ENCODE measurements around the gene CNTN1. TPM values are rescaled to one million over a fixed set of nuclear protein-coding genes. Genes with fewer than 3 reads are reported as not detected.

The CNTN1 gene
- total and polyA plus RNA-seq, 2 of the 4 experiments (the other 2 are of a cell fraction): 0.10 to 0.18 TPM

DNA sequence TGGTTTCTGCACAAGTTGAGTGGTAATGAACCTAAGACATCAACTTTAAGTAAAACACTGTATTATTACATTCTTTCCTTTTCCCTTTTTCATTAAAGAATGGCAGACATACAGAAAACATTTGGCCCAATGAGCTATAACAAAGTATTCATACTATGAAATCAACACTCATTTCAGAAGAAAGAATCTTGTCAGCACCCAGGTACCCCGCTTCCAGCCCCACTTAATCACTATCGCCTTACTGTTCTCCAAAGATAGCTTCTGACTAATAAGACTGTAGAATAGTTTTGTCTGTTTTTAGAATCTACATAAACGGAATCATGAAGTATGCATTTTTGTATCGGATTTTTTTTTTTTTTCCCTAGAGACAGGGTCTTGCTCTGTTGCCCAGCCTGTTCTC lies 9.5 kb downstream of the CNTN1 start:
- CTCF ChIA-PET: interaction anchor here (0.6 kb wide), 1 partner anchor 15 kb away, joined by 5 read pairs; no protein-coding TSS in a partner anchor
- Histone ChIP-seq H3K4me1 (ENCODE audit: control insufficient read depth, insufficient read depth, low read length) (no peaks in the 10 kb centered on the region), H3K9ac (ENCODE audit: low read depth, low read length) (no peak overlapping the region), H3K27ac (ENCODE audit: insufficient read depth, low read length) (no peak overlapping the region), H2BK15ac (ENCODE audit: low read depth, low read length) (no peak overlapping the region), H3K56ac (ENCODE audit: extremely low read depth, insufficient read depth, low read length) (no peak overlapping the region), H4K20me1 (ENCODE audit: insufficient read depth, low read length) (no peaks in the 10 kb centered on the region), H3K4me3 (ENCODE audit: insufficient read depth, low read depth, low read length) (no peak overlapping the region), H3K79me1 (ENCODE audit: low read depth in 1 of 2, low read length in 2 of 2) (no peaks in the 10 kb centered on the region), H2BK20ac (ENCODE audit: low read depth, low read length) (no peak overlapping the region), H4K8ac (ENCODE audit: low read depth in 2 of 2, low read length in 2 of 2) (no peak overlapping the region), H2BK5ac (ENCODE audit: low read depth, low read length, poor library complexity, severe bottlenecking) (no peak overlapping the region), H3K27me3 (ENCODE audit: control insufficient read depth, insufficient read depth, low read length) (no peaks in the 10 kb centered on the region), H3K9me3 (ENCODE audit: control insufficient read depth, insufficient read depth, low read length) (no peaks in the 10 kb centered on the region), H2AK9ac (replicated peaks; ENCODE audit: low read depth, low read length, poor library complexity) (no peak overlapping the region), H4K5ac (ENCODE audit: low read depth, low read length) (no peak overlapping the region), H3K14ac (replicated peaks; ENCODE audit: low read depth, low read length) (no peak overlapping the region), H3K4me2 (ENCODE audit: low read depth, low read length) (no peak overlapping the region), H3K36me3 (ENCODE audit: control insufficient read depth, insufficient read depth, low read length) (no peaks in the 10 kb centered on the region), H2AK5ac (ENCODE audit: low read depth, low read length) (no peak overlapping the region), H2AFZ (replicated peaks; ENCODE audit: low read length, poor library complexity) (no peak overlapping the region), H4K91ac (ENCODE audit: insufficient read depth, low read depth, low read length) (no peak overlapping the region), H2BK120ac (ENCODE audit: low read depth, low read length) (no peak overlapping the region), H3K9me1 (ENCODE audit: insufficient read depth, low read length) (no peaks in the 10 kb centered on the region), H3K18ac (ENCODE audit: low read depth, low read length) (no peak overlapping the region), H3K23ac (ENCODE audit: low read depth, low read length) (no peak overlapping the region), H3K4ac (ENCODE audit: low read depth, low read length) (no peak overlapping the region)
- dilution Hi-C loops (cut with HindIII; ENCODE audit: low sequenced_read_pairs, unreplicated experiment): no loop called here
- intact Hi-C loops (cut with micrococcal nuclease): no loop called here
- DNase-seq (no peak), ATAC-seq (ENCODE audit: low read depth) (no peak)
- no peak for TF ChIP-seq RCOR1 (IDR thresholded peaks at IDR 0.05; ENCODE audit: insufficient replicate concordance, low read length)
- no peak for TF ChIP-seq SMC3 (IDR thresholded peaks at IDR 0.05; ENCODE audit: low read depth, low read length)
- no peak for TF ChIP-seq RAD21 (IDR thresholded peaks at IDR 0.05; ENCODE audit: low read length)
- TF ChIP-seq CHD1 (IDR thresholded peaks at IDR 0.05; ENCODE audit: low read depth, low read length): no peak
- no CpG with 5 or more reads among the region's 4 CpGs for WGBS, 2 experiments (ENCODE audit: extremely low coverage in 2 of 2, insufficient read length in 1 of 2)
- POLR2A ChIA-PET (ENCODE audit: unreplicated experiment): no interaction called here
- no TSS peak for BruUV-seq (replicated peaks)
- in situ Hi-C loops (cut with MboI; ENCODE audit: low sequenced_read_pairs): no loop called here

Measured in IMR-90 (cell line).